ENCODE results near the gene ZNF488.
"Not testable (repeated sequence)": the region's sequence is repeated elsewhere in the genome, so short reads cannot be mapped to it uniquely, and the experiment has no call there.

Gene ZNF488, protein sequence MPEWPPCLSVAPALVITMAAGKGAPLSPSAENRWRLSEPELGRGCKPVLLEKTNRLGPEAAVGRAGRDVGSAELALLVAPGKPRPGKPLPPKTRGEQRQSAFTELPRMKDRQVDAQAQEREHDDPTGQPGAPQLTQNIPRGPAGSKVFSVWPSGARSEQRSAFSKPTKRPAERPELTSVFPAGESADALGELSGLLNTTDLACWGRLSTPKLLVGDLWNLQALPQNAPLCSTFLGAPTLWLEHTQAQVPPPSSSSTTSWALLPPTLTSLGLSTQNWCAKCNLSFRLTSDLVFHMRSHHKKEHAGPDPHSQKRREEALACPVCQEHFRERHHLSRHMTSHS

DNA sequence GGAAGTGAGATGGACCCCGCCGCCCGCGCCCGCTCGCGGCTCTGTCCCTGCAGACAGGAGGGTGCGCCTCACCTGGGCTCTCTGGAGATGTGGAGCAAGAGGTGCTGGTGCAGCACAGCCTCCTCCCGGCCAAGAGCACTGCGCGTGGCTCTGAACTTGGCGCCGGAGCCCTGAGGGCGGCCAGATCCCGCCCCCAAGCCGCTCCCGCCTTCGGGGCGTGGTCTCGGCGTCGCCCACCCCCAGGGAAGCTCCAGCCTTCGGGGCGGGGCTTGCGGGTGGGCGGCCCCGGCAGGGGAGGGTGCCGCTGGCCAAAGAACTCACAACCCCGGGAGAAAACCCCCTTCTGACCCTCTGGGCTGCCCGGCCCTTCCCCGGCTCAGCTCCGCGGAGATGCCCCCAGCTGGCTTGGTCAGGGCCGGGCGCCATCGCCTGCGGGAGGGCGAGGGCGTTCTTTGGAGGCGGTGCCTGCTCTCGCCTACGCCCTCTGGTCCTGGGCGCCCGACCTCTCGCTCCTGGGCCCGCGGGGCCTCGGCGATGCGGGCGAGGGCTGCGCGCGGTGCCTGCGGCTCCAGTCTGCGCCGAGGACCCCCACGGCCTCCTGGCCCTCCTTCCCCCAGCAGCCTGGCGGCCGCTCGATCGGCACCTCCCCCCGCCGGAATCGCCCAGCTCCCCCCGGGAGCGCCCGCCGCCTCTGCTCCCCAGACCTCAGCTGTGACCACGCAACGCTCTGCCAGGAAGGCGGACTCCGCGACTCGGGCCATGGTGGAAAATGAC lies at the start of gene ZNF488:
TSS of gene ZNF488 (minus strand) at position 146 of the 774 bp plus-strand sequence. CDS start 15,464 bp downstream, outside the sequence.
- DNase-seq (ENCODE audit: extremely low spot score, insufficient read length, low read depth) (peak; percentile 62), FAIRE-seq (no peak)

GRCh38 chr10:47425813-47426419 lies 41.8 kb upstream of the ZNF488 start:
- no peak for DNase-seq (ENCODE audit: extremely low spot score, insufficient read length, low read depth)
- no peak for FAIRE-seq

DNA sequence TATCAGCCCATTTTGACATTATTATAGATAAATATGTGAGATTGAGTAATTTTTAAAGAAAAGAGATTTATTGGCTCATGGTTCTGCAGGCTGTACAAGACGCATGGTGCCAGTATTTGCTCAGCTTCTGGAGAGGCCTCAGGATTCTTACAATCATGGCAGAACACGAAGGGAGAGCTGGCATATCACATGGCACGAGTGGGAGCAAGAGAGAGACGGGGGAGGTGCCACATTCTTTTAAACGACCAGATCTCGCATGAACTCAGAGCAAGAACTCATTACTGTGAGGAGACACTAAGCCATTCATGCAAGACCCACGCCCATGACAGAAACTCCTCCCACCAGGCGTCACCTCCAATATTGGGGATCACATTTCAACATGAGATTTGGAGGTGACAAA lies 40.1 kb upstream of the ZNF488 start:
- FAIRE-seq (no peak), DNase-seq (ENCODE audit: extremely low spot score, insufficient read length, low read depth) (no peak)

GRCh38 chr10:47423476-47423875 lies 39.4 kb upstream of the ZNF488 start:
- no peak for FAIRE-seq
- DNase-seq (ENCODE audit: extremely low spot score, insufficient read length, low read depth): no peak

DNA sequence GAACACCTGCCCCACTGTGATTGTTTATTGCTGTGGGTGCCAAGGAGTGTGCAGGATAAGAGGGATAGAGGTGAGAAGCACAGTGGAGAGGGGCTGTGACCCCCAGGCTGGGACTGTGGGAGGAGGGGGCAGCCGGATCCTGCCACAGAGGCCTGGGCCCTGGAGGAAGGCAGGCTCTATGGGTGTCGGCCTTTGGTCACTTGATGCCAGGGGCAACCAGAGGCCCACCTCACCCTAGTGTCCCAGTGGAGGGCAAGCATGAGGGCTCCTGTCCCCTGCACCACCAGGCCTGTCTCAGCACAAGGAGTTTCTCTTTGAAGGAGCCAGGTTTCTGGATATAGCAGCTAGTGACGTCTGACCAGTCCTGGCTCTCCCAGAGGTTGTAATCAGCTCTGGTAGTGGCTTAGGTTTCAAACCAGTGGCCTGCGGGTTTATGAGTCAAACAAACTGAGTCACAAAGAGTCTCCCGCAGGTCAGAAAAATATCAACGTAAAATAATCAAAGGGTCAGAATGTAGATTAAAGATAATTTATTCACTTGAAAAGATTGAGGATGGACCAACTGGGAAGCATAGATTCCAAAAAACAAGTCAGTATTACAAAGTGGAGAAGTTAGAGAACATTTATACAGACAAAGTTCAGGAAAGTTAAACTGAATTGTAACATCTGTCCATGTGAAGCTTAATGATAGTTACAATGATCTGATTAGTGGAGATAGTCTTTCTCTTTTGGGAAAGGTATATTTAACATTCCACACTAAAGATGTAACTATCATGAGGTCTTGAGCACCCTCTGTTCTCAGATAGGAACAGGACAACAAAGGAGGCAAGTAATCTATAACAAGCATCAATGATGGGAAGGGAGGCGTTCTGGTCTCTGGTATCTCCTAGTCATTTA lies 37.2 kb upstream of the ZNF488 start:
- DNase-seq (ENCODE audit: extremely low spot score, insufficient read length, low read depth) (no peak), FAIRE-seq (no peak)

GRCh38 chr10:47420305-47421056 lies 36.4 kb upstream of the ZNF488 start:
- no peak for FAIRE-seq

GRCh38 chr10:47419421-47419820 lies 35.3 kb upstream of the ZNF488 start:
- DNase-seq (ENCODE audit: extremely low spot score, insufficient read length, low read depth): no peak
- FAIRE-seq: no peak

More at GRCh38 chr10:47420305-47421056, 36.4 kb upstream of the ZNF488 start:
- DNase-seq (ENCODE audit: extremely low spot score, insufficient read length, low read depth): no peak

- no peak for FAIRE-seq
Measured at GRCh38 chr10:47418966-47419365, 34.9 kb upstream of the ZNF488 start.

DNA sequence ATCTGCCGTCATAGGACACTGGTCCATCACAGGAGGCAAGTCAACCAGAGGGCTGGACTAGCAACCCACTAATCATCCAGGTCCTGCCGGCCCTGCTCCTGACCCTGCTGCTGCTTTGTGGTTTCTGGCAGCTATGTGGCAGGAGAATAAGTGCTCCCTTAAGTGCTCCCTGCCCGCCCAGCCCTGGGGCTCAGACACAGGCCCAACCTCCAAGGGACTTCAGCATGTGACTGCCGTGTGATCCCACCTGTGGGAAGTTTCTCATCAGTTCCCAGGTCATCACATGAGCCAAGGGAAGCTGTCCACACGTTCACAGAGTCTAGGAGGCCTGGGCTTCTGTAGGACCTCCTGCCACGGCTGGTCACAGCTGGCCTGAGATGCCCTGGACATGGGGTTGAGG lies 34.2 kb upstream of the ZNF488 start:
- DNase-seq (ENCODE audit: extremely low spot score, insufficient read length, low read depth): no peak
- no peak for FAIRE-seq

More at GRCh38 chr10:47418966-47419365, 34.9 kb upstream of the ZNF488 start:
- DNase-seq (ENCODE audit: extremely low spot score, insufficient read length, low read depth): no peak

DNA sequence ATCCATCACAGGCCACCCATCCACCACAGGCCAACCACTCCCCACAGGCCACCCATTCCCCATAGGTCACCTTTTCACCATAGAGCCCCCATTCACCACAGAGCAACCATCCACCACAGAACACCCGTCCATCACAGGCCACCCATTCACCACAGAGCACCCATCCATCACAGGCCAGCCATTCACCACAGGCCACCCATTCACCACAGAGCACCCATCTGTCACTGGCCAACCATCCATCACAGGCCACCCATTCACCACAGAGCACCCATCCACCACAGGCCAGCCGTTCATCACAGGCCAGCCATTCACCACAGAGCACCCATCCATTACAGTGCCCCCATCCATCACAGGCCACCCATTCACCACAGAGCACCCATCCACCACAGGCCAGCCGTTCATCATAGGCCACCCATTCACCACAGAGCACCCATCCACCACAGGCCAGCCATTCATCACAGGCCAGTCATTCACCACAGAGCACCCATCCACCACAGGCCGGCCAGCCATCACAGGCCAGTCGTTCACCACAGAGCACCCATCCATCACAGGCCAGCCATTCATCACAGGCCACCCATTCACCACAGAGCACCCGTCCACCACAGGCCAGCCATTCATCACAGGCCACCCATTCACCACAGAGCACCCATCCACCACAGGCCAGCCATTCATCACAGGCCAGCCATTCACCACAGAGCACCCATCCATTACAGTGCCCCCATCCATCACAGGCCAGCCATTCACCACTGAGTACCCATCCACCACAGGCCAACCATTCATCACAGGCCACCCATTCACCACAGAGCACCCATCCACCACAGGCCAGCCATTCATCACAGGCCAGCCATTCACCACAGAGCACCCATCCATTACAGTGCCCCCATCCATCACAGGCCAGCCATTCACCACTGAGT lies 32.5 kb upstream of the ZNF488 start:
- not testable (repeated sequence) for FAIRE-seq; DNase-seq (ENCODE audit: extremely low spot score, insufficient read length, low read depth)

DNA sequence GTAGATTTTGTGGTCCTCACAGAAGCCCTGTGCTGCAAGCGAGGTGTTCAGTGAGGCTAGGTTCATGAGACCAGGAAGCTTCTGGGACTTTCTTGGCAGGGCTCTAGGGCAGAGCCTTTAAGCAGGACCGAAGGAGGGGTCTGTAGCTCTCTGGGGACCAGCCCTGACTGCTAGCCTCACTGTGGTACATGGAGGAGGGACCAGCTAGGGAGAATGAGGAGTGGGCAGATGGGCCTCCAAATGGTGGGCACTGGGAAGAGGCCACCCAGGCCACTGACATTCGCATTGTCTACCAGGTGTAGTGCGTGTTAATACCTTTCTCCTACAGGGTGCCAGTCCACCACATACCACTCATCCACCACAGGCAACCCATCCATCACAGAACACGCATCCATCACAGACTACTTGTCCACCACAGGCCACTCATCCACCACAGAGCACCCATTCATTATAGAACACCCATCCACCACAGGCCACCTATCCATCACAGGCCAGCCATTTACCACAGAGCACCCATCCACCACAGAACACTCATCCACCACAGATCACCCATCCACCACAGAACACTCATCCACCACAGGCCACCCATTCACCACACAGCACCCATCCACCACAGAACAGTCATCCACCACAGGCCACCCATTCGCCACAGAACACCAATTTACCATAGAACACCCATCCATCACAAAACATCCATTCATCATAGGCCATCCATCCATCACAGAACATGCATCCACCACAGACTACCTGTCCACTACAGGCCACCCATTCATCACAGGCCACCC lies 31.6 kb upstream of the ZNF488 start:
- no peak for FAIRE-seq
- DNase-seq (ENCODE audit: extremely low spot score, insufficient read length, low read depth): no peak

GRCh38 chr10:47414752-47415519 lies 30.8 kb upstream of the ZNF488 start:
- DNase-seq (ENCODE audit: extremely low spot score, insufficient read length, low read depth) (no peak), FAIRE-seq (no peak)

DNA sequence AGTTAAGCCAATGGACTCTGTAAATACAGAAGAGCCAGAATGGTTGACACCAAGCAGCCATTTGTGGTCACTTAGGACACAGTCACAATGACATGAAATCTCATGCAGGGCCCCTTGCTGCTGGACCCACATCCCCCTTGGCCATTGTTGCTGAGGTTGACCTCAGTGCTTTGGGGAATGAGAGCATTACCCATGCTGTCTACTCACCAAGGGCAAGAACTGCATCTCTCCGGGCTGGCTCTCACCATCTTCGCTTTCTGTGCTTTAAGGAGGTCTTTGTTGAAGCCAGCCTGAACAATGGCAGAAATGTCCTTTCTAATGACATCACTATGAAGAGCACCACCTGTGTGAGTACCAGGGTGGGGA lies 30.1 kb upstream of the ZNF488 start:
- FAIRE-seq (no peak), DNase-seq (ENCODE audit: extremely low spot score, insufficient read length, low read depth) (no peak)

- FAIRE-seq (no peak), DNase-seq (ENCODE audit: extremely low spot score, insufficient read length, low read depth) (no peak)
Measured at GRCh38 chr10:47413531-47414226, 29.6 kb upstream of the ZNF488 start.

GRCh38 chr10:47412869-47413268 lies 28.8 kb upstream of the ZNF488 start:
- FAIRE-seq: no peak

GRCh38 chr10:47412177-47412730 lies 28.2 kb upstream of the ZNF488 start:
- no peak for FAIRE-seq

More at GRCh38 chr10:47412869-47413268, 28.8 kb upstream of the ZNF488 start:
- no peak for DNase-seq (ENCODE audit: extremely low spot score, insufficient read length, low read depth)

More at GRCh38 chr10:47412177-47412730, 28.2 kb upstream of the ZNF488 start:
- DNase-seq (ENCODE audit: extremely low spot score, insufficient read length, low read depth): no peak

Data from GM18507 (cell line).